ENCODE results near the gene CATSPER3. TPM values are rescaled to one million over a fixed set of nuclear protein-coding genes. Genes with fewer than 3 reads are reported as not detected.

Gene CATSPER3
- total and polyA plus RNA-seq, 2 of the 13 experiments (the other 11 are each of a cell fraction or from before 2014, with no cell fraction given) = 0.33 to 0.37 TPM

GRCh38 chr5:135042595-135042994 is 74.9 kb downstream of the CATSPER3 start (continued):
- TF ChIP-seq MEF2D (CRISPR knock-in tag; IDR thresholded peaks at IDR 0.05) = no peak
- TF ChIP-seq ZMYM3 (CRISPR knock-in tag; IDR thresholded peaks at IDR 0.05) = no peak
- TF ChIP-seq ZFP36L1 (CRISPR knock-in tag; IDR thresholded peaks at IDR 0.05) = no peak
- TF ChIP-seq TFAP4 (IDR thresholded peaks at IDR 0.05; ENCODE audit: borderline replicate concordance, low read depth) = no peak
- no peak for TF ChIP-seq ZNF138 (CRISPR knock-in tag; IDR thresholded peaks at IDR 0.05; ENCODE audit: low read depth)
- TF ChIP-seq MAF1 (CRISPR knock-in tag; IDR thresholded peaks at IDR 0.05; ENCODE audit: borderline replicate concordance) = no peak
- TF ChIP-seq FIP1L1 (IDR thresholded peaks at IDR 0.05; ENCODE audit: borderline replicate concordance, insufficient read depth, low read depth, low read length) = no peak
- TF ChIP-seq PRMT3 (CRISPR knock-in tag; IDR thresholded peaks at IDR 0.05; ENCODE audit: borderline replicate concordance, low read depth) = no peak
- TF ChIP-seq ZNF414 (CRISPR knock-in tag; IDR thresholded peaks at IDR 0.05) = no peak
- TF ChIP-seq ZSCAN12 (CRISPR knock-in tag; IDR thresholded peaks at IDR 0.05) = no peak
- no peak for TF ChIP-seq ZNF276 (CRISPR knock-in tag; IDR thresholded peaks at IDR 0.05; ENCODE audit: low read depth)
- TF ChIP-seq KDM4B (CRISPR knock-in tag; IDR thresholded peaks at IDR 0.05) = no peak
